IMR-90 (cell line): Measurements from ENCODE around the gene CAPN8. TPM values are rescaled to one million over a fixed set of nuclear protein-coding genes. Genes with fewer than 3 reads are reported as not detected.

Experiments used
- ATAC-seq: fragments of 200-7000 bp; cut with Tn5 transposase; 2 replicates; pipeline ENCODE4 v1.9.1; 2020; ENCODE audit warnings: low read depth, mild to moderate bottlenecking, moderate library complexity
- BruUV-seq: library from RNA; stranded (reverse); fragments of 400-500 nt; replicated peaks from 2 replicates; lab custom pipeline; 2021; lab: Mats Ljungman, UMichigan
- CTCF ChIA-PET: fragments of 300-600 bp; formaldehyde crosslinking; extraction: SDS; loops from one replicate; lab custom pipeline; 2021; ENCODE audit warnings: antibody characterized with exemption; lab: Yijun Ruan, JAX
- POLR2A ChIA-PET: fragments of 300-600 bp; sonication (Branson Sonifier 250); formaldehyde crosslinking; loops from one replicate; lab custom pipeline; 2022; ENCODE audit warnings: antibody characterized with exemption; ENCODE audit not compliant: unreplicated experiment; lab: Charles Lee
- DNase-seq: peaks from one replicate; pipeline ENCODE4 v3.0.0; 2013
- H2AFZ ChIP-seq: replicated peaks from 2 replicates; pipeline ENCODE3; 2013; ENCODE audit warnings: low read length, mild to moderate bottlenecking; ENCODE audit not compliant: poor library complexity
- H2AK5ac ChIP-seq: 2 replicates; pipeline ENCODE4 v1.6.1; 2013; ENCODE audit warnings: low read depth, low read length, inconsistent platforms
- H2AK9ac ChIP-seq: replicated peaks from 2 replicates; pipeline ENCODE3; 2013; ENCODE audit warnings: mild to moderate bottlenecking, low read depth, low read length, moderate library complexity; ENCODE audit not compliant: poor library complexity
- H2BK120ac ChIP-seq: 2 replicates; pipeline ENCODE4 v1.6.1; 2013; ENCODE audit warnings: low read depth, low read length, inconsistent platforms
- H2BK15ac ChIP-seq: 3 replicates; pipeline ENCODE4 v1.6.1; 2013; ENCODE audit warnings: low read depth, low read length, inconsistent platforms
- H2BK20ac ChIP-seq: 2 replicates; pipeline ENCODE4 v1.6.1; 2013; ENCODE audit warnings: low read depth, mild to moderate bottlenecking, inconsistent platforms, low read length, moderate library complexity
- H2BK5ac ChIP-seq: 2 replicates; pipeline ENCODE4 v1.6.1; 2013; ENCODE audit warnings: mild to moderate bottlenecking, low read depth, low read length, inconsistent platforms; ENCODE audit not compliant: poor library complexity, severe bottlenecking
- H3K14ac ChIP-seq: replicated peaks from 2 replicates; pipeline ENCODE4 v1.6.1; 2013; ENCODE audit warnings: low read depth, low read length, inconsistent platforms
- H3K18ac ChIP-seq: 2 replicates; pipeline ENCODE4 v1.6.1; 2013; ENCODE audit warnings: low read depth, low read length, control low read depth
- H3K23ac ChIP-seq: 2 replicates; pipeline ENCODE4 v1.6.1; 2013; ENCODE audit warnings: low read depth, low read length, inconsistent platforms
- H3K27ac ChIP-seq: 2 replicates; pipeline ENCODE4 v1.5.1; 2013; ENCODE audit warnings: mild to moderate bottlenecking, control low read depth, low read length; ENCODE audit not compliant: insufficient read depth
- H3K27me3 ChIP-seq: 2 replicates; pipeline ENCODE4 v1.6.1; 2013; ENCODE audit warnings: low read length; ENCODE audit not compliant: control insufficient read depth, insufficient read depth
- H3K36me3 ChIP-seq: 2 replicates; pipeline ENCODE4 v1.6.1; 2013; ENCODE audit warnings: low read length, mixed read lengths; ENCODE audit not compliant: control insufficient read depth, insufficient read depth
- H3K4ac ChIP-seq: 2 replicates; pipeline ENCODE4 v1.6.1; 2013; ENCODE audit warnings: low read depth, low read length, inconsistent platforms
- H3K4me1 ChIP-seq: 2 replicates; pipeline ENCODE4 v1.6.1; 2013; ENCODE audit warnings: low read length, mixed read lengths; ENCODE audit not compliant: control insufficient read depth, insufficient read depth
- H3K4me2 ChIP-seq: 2 replicates; pipeline ENCODE4 v1.6.1; 2013; ENCODE audit warnings: low read depth, mild to moderate bottlenecking, control low read depth, low read length, moderate library complexity
- H3K4me3 ChIP-seq: 2 replicates; pipeline ENCODE4 v1.5.1; 2013; ENCODE audit warnings: low read depth, mild to moderate bottlenecking, control low read depth, low read length, moderate library complexity; ENCODE audit not compliant: insufficient read depth
- H3K56ac ChIP-seq: 2 replicates; pipeline ENCODE4 v1.6.1; 2013; ENCODE audit warnings: low read length, inconsistent platforms; ENCODE audit not compliant: insufficient read depth; ENCODE audit errors: extremely low read depth
- H3K79me1 ChIP-seq, 2 experiments: 2 replicates each; pipeline ENCODE4 v1.6.1; 2013; ENCODE audit warnings: low read length in 2 of 2, inconsistent platforms in 1 of 2, low read depth in 1 of 2
- H3K9ac ChIP-seq: 2 replicates; pipeline ENCODE4 v1.6.1; 2013; ENCODE audit warnings: low read depth, low read length, control low read depth
- H3K9me1 ChIP-seq: 2 replicates; pipeline ENCODE4 v1.6.1; 2013; ENCODE audit warnings: low read length, inconsistent platforms; ENCODE audit not compliant: insufficient read depth
- H3K9me3 ChIP-seq: 2 replicates; pipeline ENCODE4 v1.6.1; 2013; ENCODE audit warnings: low read length; ENCODE audit not compliant: control insufficient read depth, insufficient read depth
- H4K20me1 ChIP-seq: 2 replicates; pipeline ENCODE4 v1.6.1; 2013; ENCODE audit warnings: low read length, inconsistent platforms; ENCODE audit not compliant: insufficient read depth
- H4K5ac ChIP-seq: 2 replicates; pipeline ENCODE4 v1.6.1; 2013; ENCODE audit warnings: mild to moderate bottlenecking, low read depth, low read length, control low read depth
- H4K8ac ChIP-seq, 2 experiments: 2 replicates each; pipeline ENCODE4 v1.6.1; 2013; ENCODE audit warnings: low read depth in 2 of 2, low read length in 2 of 2, control low read depth in 1 of 2, inconsistent platforms in 1 of 2
- H4K91ac ChIP-seq: 2 replicates; pipeline ENCODE4 v1.6.1; 2013; ENCODE audit warnings: low read depth, low read length, inconsistent platforms; ENCODE audit not compliant: insufficient read depth
- BHLHE40 ChIP-seq: fragments of 150-350 bp; IDR thresholded peaks from 2 replicates; pipeline ENCODE4 v1.6.1; 2016; ENCODE audit warnings: mild to moderate bottlenecking, low read depth, low read length
- CEBPB ChIP-seq: IDR thresholded peaks from 2 replicates; pipeline ENCODE4 v1.6.1; 2012; ENCODE audit warnings: low read depth, low read length, improper control_type of control experiment
- CHD1 ChIP-seq: IDR thresholded peaks from 2 replicates; pipeline ENCODE4 v1.6.1; 2012; ENCODE audit warnings: low read depth, low read length, improper control_type of control experiment
- ELK1 ChIP-seq: fragments of 150-350 bp; IDR thresholded peaks from 2 replicates; pipeline ENCODE4 v1.6.1; 2016; ENCODE audit warnings: low read depth, mild to moderate bottlenecking, low read length, moderate library complexity, borderline replicate concordance
- FOS ChIP-seq: fragments of 150-350 bp; IDR thresholded peaks from 2 replicates; pipeline ENCODE4 v1.6.1; 2016; ENCODE audit warnings: low read depth, low read length
- MAFK ChIP-seq: IDR thresholded peaks from 2 replicates; pipeline ENCODE4 v1.6.1; 2012; ENCODE audit warnings: low read depth, low read length, improper control_type of control experiment
- MAZ ChIP-seq: IDR thresholded peaks from 2 replicates; pipeline ENCODE4 v1.6.1; 2012; ENCODE audit warnings: low read depth, mild to moderate bottlenecking, low read length, improper control_type of control experiment, moderate library complexity, borderline replicate concordance
- NFE2L2 ChIP-seq: fragments of 150-350 bp; IDR thresholded peaks from 2 replicates; pipeline ENCODE4 v1.6.1; 2016; ENCODE audit warnings: low read depth, mild to moderate bottlenecking, low read length
- POLR2A ChIP-seq: IDR thresholded peaks from 2 replicates; pipeline ENCODE4 v1.6.1; 2012; ENCODE audit warnings: mild to moderate bottlenecking, low read depth, low read length
- RAD21 ChIP-seq: IDR thresholded peaks from 2 replicates; pipeline ENCODE4 v1.6.1; 2012; ENCODE audit warnings: low read length, improper control_type of control experiment
- RCOR1 ChIP-seq: IDR thresholded peaks from 2 replicates; pipeline ENCODE4 v1.6.1; 2012; ENCODE audit warnings: mild to moderate bottlenecking, low read length, improper control_type of control experiment; ENCODE audit not compliant: insufficient replicate concordance
- RFX5 ChIP-seq: IDR thresholded peaks from 2 replicates; pipeline ENCODE4 v1.8.0; 2012; ENCODE audit warnings: low read depth, mild to moderate bottlenecking, low read length, moderate library complexity
- SMC3 ChIP-seq: fragments of 150-350 bp; IDR thresholded peaks from 2 replicates; pipeline ENCODE4 v1.6.1; 2016; ENCODE audit warnings: low read depth, mild to moderate bottlenecking, antibody characterized with exemption, low read length, moderate library complexity
- WGBS, 2 experiments: methylation state at CpG; one replicate each; pipeline versions ENCODE4 v1.1.5 to v1.1.7; 2013; ENCODE audit warnings: missing lambda C conversion rate in 2 of 2; ENCODE audit not compliant: insufficient read length in 1 of 2; ENCODE audit errors: extremely low coverage in 2 of 2; 5-methylcytosine and 5-hydroxymethylcytosine counted together
- dilution Hi-C: fragments of 300-500 bp; cut with HindIII; formaldehyde crosslinking; loops from one replicate; pipeline ENCODE4 v1.14.3; 2018; ENCODE audit warnings: low sequenced_read_pairs; ENCODE audit not compliant: unreplicated experiment
- in situ Hi-C: fragments of 300-500 bp; cut with MboI; formaldehyde crosslinking; loops from 3 replicates; pipeline ENCODE4 v1.14.3; 2019; ENCODE audit warnings: low sequenced_read_pairs, inconsistent platforms, mixed read lengths
- intact Hi-C: fragments of 100-400 bp; cut with micrococcal nuclease; formaldehyde crosslinking; loops from 2 replicates; pipeline ENCODE4 v1.10.0; 2022
- polyA plus RNA-seq, 3 experiments: library from polyadenylated mRNA; depleted of rRNA; stranded (reverse); fragments of >200 nt; gene quantifications; 2 replicates each; pipeline ENCODE4 v1.2.3, GENCODE V29; 2012; ENCODE audit warnings: low replicate concordance in 1 of 3
- total RNA-seq: library from RNA; depleted of rRNA; stranded (reverse); fragments of >200 nt; gene quantifications from 2 replicates; pipeline ENCODE4 v1.2.3, GENCODE V29; 2012
- TF ChIP-seq, protein P1 (sequence below): conservative IDR thresholded peaks from 2 replicates; pipeline ENCODE4 v1.5.1; 2012; ENCODE audit warnings: mild to moderate bottlenecking, low read depth, low read length, improper control_type of control experiment

CAPN8 gene
- total and polyA plus RNA-seq, 2 of the 4 experiments (the other 2 are of a cell fraction), result not detected

DNA sequence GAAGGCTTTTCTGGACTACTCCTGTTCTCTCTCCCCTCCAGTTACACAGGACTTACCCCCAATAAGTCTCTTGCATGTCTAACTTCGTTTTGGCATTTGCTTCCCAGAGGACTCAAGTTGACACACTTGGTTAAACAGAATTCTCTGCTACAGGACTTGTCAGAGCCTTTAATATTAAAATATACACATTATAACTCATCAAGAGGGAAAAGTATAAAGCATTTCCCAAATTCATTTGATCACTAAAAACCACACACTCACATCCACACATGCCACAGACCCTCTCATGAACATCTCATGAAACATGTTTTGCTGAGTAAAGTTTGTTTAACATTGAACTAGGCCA is 38.1 kb upstream of the CAPN8 start:
- in situ Hi-C loops, result no loop called here
- DNase-seq, result no peak
- intact Hi-C loops, result loop anchor here (5.0 to 10.0 kb wide), 2 partner anchors 291 to 409 kb away; partner anchors contain the start of gene FBXO28

More for the DNA sequence above, 38.1 kb upstream of the CAPN8 start:
- Histone ChIP-seq H4K5ac (peak overlapping the region; percentile 44; the same call in 1 of the 2 replicates), H2BK120ac (peak overlapping the region; percentile 79), H3K27me3 (no peaks in the 10 kb centered on the region), H4K20me1 (peaks cover 5% of the 10 kb centered on the region), H3K4me2 (no peak overlapping the region), H2BK20ac (peak overlapping the region; percentile 81), H4K91ac (peak overlapping the region; percentile 75), H2AFZ (no peak overlapping the region), H3K56ac (peak overlapping the region; percentile 27; the same call in 1 of the 2 replicates), H2BK15ac (peak overlapping the region; percentile 88; the same call in 2 of the 3 replicates), H3K9ac (no peak overlapping the region), H3K4me1 (peaks cover 46% of the 10 kb centered on the region), H3K14ac (peak overlapping the region; percentile 58), H3K9me3 (no peaks in the 10 kb centered on the region), H3K18ac (peak overlapping the region; percentile 36; the same call in 1 of the 2 replicates), H3K27ac (peak overlapping the region; percentile 77), H3K9me1 (peaks cover 36% of the 10 kb centered on the region), H2AK5ac (peak overlapping the region; percentile 91), H3K36me3 (no peaks in the 10 kb centered on the region), H3K4me3 (no peak overlapping the region), H3K23ac (peak overlapping the region; percentile 58; the same call in 1 of the 2 replicates), H3K4ac (peak overlapping the region; percentile 77), H2AK9ac (peak overlapping the region; percentile 18), H4K8ac (peak overlapping the region; percentile 26 to 29; a peak in 3 of 4 replicates), H3K79me1 (peaks cover 11 to 50% of the 10 kb centered on the region in 2 experiments; a peak in 3 of 4 replicates), H2BK5ac (peak overlapping the region; percentile 96)
- ChIA-PET CTCF (interaction anchor here (0.7 kb wide), 1 partner anchor 46 kb away, joined by 3 read pairs; no protein-coding TSS in a partner anchor), POLR2A (no interaction called here)
- no peak for TF ChIP-seq RCOR1
- TF ChIP-seq, protein P1, sequence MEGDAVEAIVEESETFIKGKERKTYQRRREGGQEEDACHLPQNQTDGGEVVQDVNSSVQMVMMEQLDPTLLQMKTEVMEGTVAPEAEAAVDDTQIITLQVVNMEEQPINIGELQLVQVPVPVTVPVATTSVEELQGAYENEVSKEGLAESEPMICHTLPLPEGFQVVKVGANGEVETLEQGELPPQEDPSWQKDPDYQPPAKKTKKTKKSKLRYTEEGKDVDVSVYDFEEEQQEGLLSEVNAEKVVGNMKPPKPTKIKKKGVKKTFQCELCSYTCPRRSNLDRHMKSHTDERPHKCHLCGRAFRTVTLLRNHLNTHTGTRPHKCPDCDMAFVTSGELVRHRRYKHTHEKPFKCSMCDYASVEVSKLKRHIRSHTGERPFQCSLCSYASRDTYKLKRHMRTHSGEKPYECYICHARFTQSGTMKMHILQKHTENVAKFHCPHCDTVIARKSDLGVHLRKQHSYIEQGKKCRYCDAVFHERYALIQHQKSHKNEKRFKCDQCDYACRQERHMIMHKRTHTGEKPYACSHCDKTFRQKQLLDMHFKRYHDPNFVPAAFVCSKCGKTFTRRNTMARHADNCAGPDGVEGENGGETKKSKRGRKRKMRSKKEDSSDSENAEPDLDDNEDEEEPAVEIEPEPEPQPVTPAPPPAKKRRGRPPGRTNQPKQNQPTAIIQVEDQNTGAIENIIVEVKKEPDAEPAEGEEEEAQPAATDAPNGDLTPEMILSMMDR, result no peak
- TF ChIP-seq RFX5, result no peak
- TF ChIP-seq RAD21, result no peak
- TF ChIP-seq ELK1, result no peak
- TF ChIP-seq POLR2A, result no peak
- no peak for TF ChIP-seq SMC3
- no peak for TF ChIP-seq NFE2L2
- TF ChIP-seq CHD1, result no peak
- TF ChIP-seq BHLHE40, result no peak
- no peak for TF ChIP-seq FOS
- no peak for TF ChIP-seq MAZ
- TF ChIP-seq CEBPB, result no peak
- no peak for TF ChIP-seq MAFK
- no CpG with 5 or more reads among the region's 1 CpG for WGBS, 2 experiments
- dilution Hi-C loops, result no loop called here
- BruUV-seq, result no TSS peak
- no peak for ATAC-seq
